Ovary (tissue), 9 donors: ENCODE data around the gene XIRP2. TPM values are rescaled to one million over a fixed set of nuclear protein-coding genes. Genes with fewer than 3 reads are reported as not detected.
A peak's percentile ranks its signal among the peaks of the same experiment; 100 is the strongest.

ENCODE experiments used
- DNase-seq, 5 donors: peaks; one replicate each; pipeline ENCODE4 v3.0.0-alpha.2; 2019 to 2020
- H3K27ac ChIP-seq, 2 donors: fragments of 200-600 bp; one replicate each; pipeline versions ENCODE4 v1.5.1 to v1.8.0; 2019 to 2022
- H3K27me3 ChIP-seq: fragments of 200-600 bp; one replicate; pipeline ENCODE4 v1.8.0; 2022
- H3K36me3 ChIP-seq: fragments of 200-600 bp; sonication (generic); one replicate; pipeline ENCODE4 v1.5.1; 2019
- H3K4me1 ChIP-seq: one replicate; pipeline ENCODE4 v1.8.1; 2013; ENCODE audit warnings: mild to moderate bottlenecking, moderate library complexity; ENCODE audit not compliant: insufficient read depth
- H3K4me3 ChIP-seq: fragments of 200-600 bp; sonication (generic); one replicate; pipeline ENCODE4 v1.5.1; 2017
- H3K9me3 ChIP-seq, 2 donors: fragments of 200-600 bp in 1 of 2; sonication (generic) in 1 of 2; one replicate each; pipeline versions ENCODE4 v1.5.1 to v1.8.1; 2013 to 2019; ENCODE audit warnings: mild to moderate bottlenecking in 1 of 2, moderate library complexity in 1 of 2
- EP300 ChIP-seq: sonication (generic); formaldehyde crosslinking; IDR thresholded peaks from one replicate; pipeline ENCODE4 v1.6.1; 2017; ENCODE audit warnings: antibody characterized with exemption
- POLR2A ChIP-seq: fragments of 450-650 bp; IDR thresholded peaks from one replicate; pipeline ENCODE4 v1.6.1; 2017; ENCODE audit warnings: antibody characterized with exemption, mild to moderate bottlenecking, moderate library complexity
- WGBS, 3 donors: extraction: QIAGEN DNeasy Blood & Tissue Kit in 1 of 3; methylation state at CpG; one replicate each; pipeline versions ENCODE4 v1.1.5 to v1.1.7; 2013 to 2017; 5-methylcytosine and 5-hydroxymethylcytosine counted together
- intact Hi-C, 4 donors: fragments of 100-400 bp; cut with DNase I; formaldehyde crosslinking; loops; one replicate each; pipeline versions ENCODE4 v1.11.0 to v1.15.1; 2022 to 2023
- polyA plus RNA-seq, 2 donors: library from polyadenylated mRNA; stranded (reverse); fragments of 200-250 nt in 1 of 2; fragments of 350-450 nt in 1 of 2; fragmentation: Illumina TruSeq in 1 of 2; extraction: RNeasy Lipid Tissue Mini Kit (QIAGEN cat#74804) in 1 of 2; gene quantifications; one replicate each; pipeline ENCODE4 v1.2.3, GENCODE V29; 2013 to 2014
- total RNA-seq, 7 donors: library from RNA; depleted of rRNA in 2 of 7; stranded (reverse); fragments of >200 nt in 2 of 7; fragmentation: NEBNext Ultra II Directional in 3 of 7; extraction: Animal tissue kit (Norgen Biotek cat#: 25700) in 3 of 7; gene quantifications; one replicate each; pipeline versions ENCODE4 v1.1.0 to v1.2.4, GENCODE V29; 2016 to 2023
- TF ChIP-seq, protein P1 (sequence below), 3 donors: fragments of 450-650 bp in 2 of 3; fragments of 200-600 bp in 1 of 3; IDR thresholded peaks; one replicate each; pipeline versions ENCODE4 v1.5.1 to v1.8.0; 2016 to 2022; ENCODE audit warnings: antibody characterized with exemption in 3 of 3, mild to moderate bottlenecking in 1 of 3
- donor health status: DM: no; HTN: no; CAD: no; lungs with moderate emphysema.
- donor health status: DM: no; HTN: no; CAD: no.
- donor health status: Bipolar disorder and iron deficiency.
- donor health status: DM: yes; HTN: yes; CAD: no.
- donor health status: DM: no; HTN: no; CAD: no.
- donor health status: DM: yes; HTN: yes; CAD: no.

The XIRP2 gene
- total and polyA plus RNA-seq, 9 donors: 0.03 to 0.47 (median 0.12) TPM; not detected in 4

DNA sequence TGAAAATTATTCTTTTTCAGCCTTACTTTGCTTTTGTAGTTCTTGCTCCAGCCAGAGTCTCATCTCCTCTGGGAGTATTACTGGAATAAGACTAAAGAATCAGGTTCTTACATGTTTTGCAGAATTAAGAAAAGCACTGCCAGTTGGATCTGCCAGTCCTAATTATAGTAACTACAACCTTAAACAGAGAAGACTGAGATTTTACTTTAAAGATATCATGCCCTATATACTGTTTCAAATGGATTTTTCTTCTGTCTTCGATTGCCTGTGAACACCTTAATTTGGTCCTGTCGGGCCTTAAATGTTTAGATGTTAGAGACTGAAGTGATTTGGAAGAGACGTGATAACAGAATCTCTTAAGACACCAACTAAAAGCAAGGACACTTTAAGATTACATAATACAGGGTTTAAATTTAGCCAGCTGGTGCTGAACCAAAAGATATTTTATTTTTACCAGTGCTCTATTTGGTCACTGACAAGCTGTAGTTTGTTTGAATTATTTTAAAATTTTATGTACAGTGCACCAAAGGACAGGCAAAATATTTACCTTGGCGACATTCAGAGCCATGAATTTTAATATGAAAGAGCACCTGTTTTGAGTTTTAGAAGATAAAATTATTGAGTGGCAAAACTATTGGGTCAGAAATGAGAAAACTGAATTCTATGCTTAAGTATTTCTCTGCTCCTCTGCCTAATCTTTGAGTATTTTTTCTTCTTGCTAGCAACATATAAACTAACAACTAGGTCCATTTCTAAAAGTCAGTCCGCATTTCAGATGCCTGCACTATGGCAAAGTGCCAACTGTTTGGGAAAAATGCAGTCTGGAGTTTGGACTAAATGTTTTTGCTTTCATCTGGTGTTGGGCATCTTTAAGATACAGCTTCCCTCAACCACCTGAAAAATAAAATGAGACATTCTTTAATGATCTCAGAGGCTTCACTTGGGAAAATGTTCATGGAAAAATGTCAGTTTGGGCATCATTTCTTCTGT is 300.0 kb downstream of the XIRP2 start:
- TF ChIP-seq POLR2A (no peak), EP300 (no peak)
- TF ChIP-seq, protein P1, sequence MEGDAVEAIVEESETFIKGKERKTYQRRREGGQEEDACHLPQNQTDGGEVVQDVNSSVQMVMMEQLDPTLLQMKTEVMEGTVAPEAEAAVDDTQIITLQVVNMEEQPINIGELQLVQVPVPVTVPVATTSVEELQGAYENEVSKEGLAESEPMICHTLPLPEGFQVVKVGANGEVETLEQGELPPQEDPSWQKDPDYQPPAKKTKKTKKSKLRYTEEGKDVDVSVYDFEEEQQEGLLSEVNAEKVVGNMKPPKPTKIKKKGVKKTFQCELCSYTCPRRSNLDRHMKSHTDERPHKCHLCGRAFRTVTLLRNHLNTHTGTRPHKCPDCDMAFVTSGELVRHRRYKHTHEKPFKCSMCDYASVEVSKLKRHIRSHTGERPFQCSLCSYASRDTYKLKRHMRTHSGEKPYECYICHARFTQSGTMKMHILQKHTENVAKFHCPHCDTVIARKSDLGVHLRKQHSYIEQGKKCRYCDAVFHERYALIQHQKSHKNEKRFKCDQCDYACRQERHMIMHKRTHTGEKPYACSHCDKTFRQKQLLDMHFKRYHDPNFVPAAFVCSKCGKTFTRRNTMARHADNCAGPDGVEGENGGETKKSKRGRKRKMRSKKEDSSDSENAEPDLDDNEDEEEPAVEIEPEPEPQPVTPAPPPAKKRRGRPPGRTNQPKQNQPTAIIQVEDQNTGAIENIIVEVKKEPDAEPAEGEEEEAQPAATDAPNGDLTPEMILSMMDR (IDR thresholded peaks at IDR 0.05): no peak
- Histone ChIP-seq H3K4me1 (peaks cover 1% of the 10 kb centered on the region), H3K27ac (peak overlapping the region in 1 of 2 donors; percentile 27)

GRCh38 chr2:167190053-167190452 is 301.8 kb downstream of the XIRP2 start:
- TF ChIP-seq, protein P1 (IDR thresholded peaks at IDR 0.05): no peak
- TF ChIP-seq EP300 (no peak), POLR2A (no peak)
- Histone ChIP-seq H3K27ac (no peak overlapping the region), H3K9me3 (no peaks in the 10 kb centered on the region), H3K4me3 (no peak overlapping the region), H3K4me1 (peaks cover 1% of the 10 kb centered on the region), H3K36me3 (no peaks in the 10 kb centered on the region), H3K27me3 (no peaks in the 10 kb centered on the region)
- 59 to 64% (median 60%) methylated on average over 3 of the region's 3 CpGs for WGBS, 3 donors
- DNase-seq: no peak
- intact Hi-C loops: no loop called here

More for the DNA sequence above, 300.0 kb downstream of the XIRP2 start:
- H3K27me3 ChIP-seq: no peaks in the 10 kb centered on the region
- DNase-seq: no peak
- WGBS, 3 donors: 6 to 13% (median 7%) methylated on average over 5 of the region's 5 CpGs
- H3K4me3 ChIP-seq: no peak overlapping the region
- H3K9me3 ChIP-seq: no peaks in the 10 kb centered on the region
- intact Hi-C loops: no loop called here
- H3K36me3 ChIP-seq: no peaks in the 10 kb centered on the region

DNA sequence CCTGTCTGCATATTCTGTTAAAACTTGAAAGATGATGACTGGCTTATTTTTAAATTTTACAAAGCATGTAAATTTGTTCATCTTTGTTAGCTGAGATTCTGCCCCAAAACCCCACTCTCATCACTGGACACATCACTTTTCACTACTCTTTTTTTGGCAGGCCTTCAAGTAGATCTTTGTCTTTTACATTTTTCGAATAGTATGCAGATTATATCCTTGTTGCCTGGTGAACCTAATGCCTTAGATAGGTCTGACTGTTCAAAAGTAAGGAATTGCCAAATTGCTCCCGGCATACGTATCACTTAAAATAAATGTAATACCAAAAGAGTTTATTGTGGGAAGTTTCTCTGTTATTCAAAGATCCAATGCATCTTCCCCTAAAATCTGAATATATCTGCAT is 303.3 kb downstream of the XIRP2 start:
- intact Hi-C loops: no loop called here
- no peaks in the 10 kb centered on the region for H3K9me3 ChIP-seq
- no peak overlapping the region for H3K4me3 ChIP-seq
- no peak for DNase-seq
- H3K27ac ChIP-seq: no peak overlapping the region
- H3K36me3 ChIP-seq: no peaks in the 10 kb centered on the region
- WGBS, 3 donors: 89 to 92% (median 91%) methylated on average over 3 of the region's 3 CpGs
- H3K4me1 ChIP-seq: peaks cover 1% of the 10 kb centered on the region
- TF ChIP-seq, protein P1 (IDR thresholded peaks at IDR 0.05): no peak
- TF ChIP-seq POLR2A: no peak
- H3K27me3 ChIP-seq: no peaks in the 10 kb centered on the region

GRCh38 chr2:167192833-167193232 is 304.6 kb downstream of the XIRP2 start:
- no peak overlapping the region for H3K4me3 ChIP-seq
- no peaks in the 10 kb centered on the region for H3K36me3 ChIP-seq
- H3K9me3 ChIP-seq: no peaks in the 10 kb centered on the region
- DNase-seq: no peak
- intact Hi-C loops: no loop called here
- H3K27me3 ChIP-seq: no peaks in the 10 kb centered on the region
- no peaks in the 10 kb centered on the region for H3K4me1 ChIP-seq
- no peak overlapping the region for H3K27ac ChIP-seq
- WGBS, 3 donors: 65 to 86% (median 77%) methylated on average over 4 of the region's 4 CpGs
- TF ChIP-seq, protein P1 (IDR thresholded peaks at IDR 0.05): no peak
- TF ChIP-seq POLR2A (no peak), EP300 (no peak)
